ENCODE measurements around the gene MICU1.

- TF ChIP-seq POLR2A (IDR thresholded peaks at IDR 0.05) = no peak
- TF ChIP-seq, protein P1, sequence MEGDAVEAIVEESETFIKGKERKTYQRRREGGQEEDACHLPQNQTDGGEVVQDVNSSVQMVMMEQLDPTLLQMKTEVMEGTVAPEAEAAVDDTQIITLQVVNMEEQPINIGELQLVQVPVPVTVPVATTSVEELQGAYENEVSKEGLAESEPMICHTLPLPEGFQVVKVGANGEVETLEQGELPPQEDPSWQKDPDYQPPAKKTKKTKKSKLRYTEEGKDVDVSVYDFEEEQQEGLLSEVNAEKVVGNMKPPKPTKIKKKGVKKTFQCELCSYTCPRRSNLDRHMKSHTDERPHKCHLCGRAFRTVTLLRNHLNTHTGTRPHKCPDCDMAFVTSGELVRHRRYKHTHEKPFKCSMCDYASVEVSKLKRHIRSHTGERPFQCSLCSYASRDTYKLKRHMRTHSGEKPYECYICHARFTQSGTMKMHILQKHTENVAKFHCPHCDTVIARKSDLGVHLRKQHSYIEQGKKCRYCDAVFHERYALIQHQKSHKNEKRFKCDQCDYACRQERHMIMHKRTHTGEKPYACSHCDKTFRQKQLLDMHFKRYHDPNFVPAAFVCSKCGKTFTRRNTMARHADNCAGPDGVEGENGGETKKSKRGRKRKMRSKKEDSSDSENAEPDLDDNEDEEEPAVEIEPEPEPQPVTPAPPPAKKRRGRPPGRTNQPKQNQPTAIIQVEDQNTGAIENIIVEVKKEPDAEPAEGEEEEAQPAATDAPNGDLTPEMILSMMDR (IDR thresholded peaks at IDR 0.05) = no peak
These were observed 84.5 kb downstream of the MICU1 start for GRCh38 chr10:72541337-72541736.
